Spinal cord (tissue), 10 donors: ENCODE results near the gene KRTAP2-2. TPM values are rescaled to one million over a fixed set of nuclear protein-coding genes. Genes with fewer than 3 reads are reported as not detected.

Experiments
- DNase-seq, 6 donors: peaks; one replicate each; pipeline versions ENCODE4 v3.0.0 to v3.0.0-alpha.2; 2013 to 2015; ENCODE audit warnings: low spot score in 6 of 6, low read depth in 4 of 6
- H3K27ac ChIP-seq: one replicate; pipeline ENCODE4 v1.5.1; 2013; ENCODE audit warnings: low read depth, low read length, control low read depth
- H3K27me3 ChIP-seq: one replicate; pipeline ENCODE4 v1.6.1; 2013; ENCODE audit warnings: low read length; ENCODE audit not compliant: control insufficient read depth, insufficient read depth
- H3K36me3 ChIP-seq: one replicate; pipeline ENCODE4 v1.6.1; 2013; ENCODE audit warnings: low read length; ENCODE audit not compliant: control insufficient read depth, insufficient read depth
- H3K4me1 ChIP-seq: one replicate; pipeline ENCODE4 v1.6.1; 2013; ENCODE audit warnings: low read length; ENCODE audit not compliant: control insufficient read depth, insufficient read depth
- H3K4me3 ChIP-seq: one replicate; pipeline ENCODE4 v1.5.1; 2013; ENCODE audit warnings: low read depth, low read length, control low read depth
- H3K9me3 ChIP-seq: one replicate; pipeline ENCODE4 v1.6.1; 2013; ENCODE audit warnings: low read length; ENCODE audit not compliant: control insufficient read depth, insufficient read depth
- WGBS: methylation state at CpG from one replicate; pipeline ENCODE4 v1.1.5; 2013; ENCODE audit warnings: missing lambda C conversion rate; ENCODE audit not compliant: insufficient coverage; 5-methylcytosine and 5-hydroxymethylcytosine counted together
- polyA plus RNA-seq, 2 donors: library from polyadenylated mRNA; unstranded; fragments of 120-200 nt; gene quantifications; one replicate each; pipeline ENCODE4 v1.2.1, GENCODE V29; 2013; ENCODE audit not compliant: insufficient read length in 2 of 2
- small RNA-seq: library from RNA; depleted of rRNA; stranded (forward); fragments of <200 nt; gene quantifications from one replicate; pipeline ENCODE3, GENCODE V24; 2014; ENCODE audit warnings: low replicate concordance
- total RNA-seq, 2 donors: library from RNA; depleted of rRNA in 1 of 2; stranded (reverse); fragments of 120-200 nt in 1 of 2; fragments of >200 nt in 1 of 2; gene quantifications; one replicate each; pipeline versions ENCODE4 v1.2.3 to v1.2.4, GENCODE V29; 2013 to 2014
- donor health status: healthy.

Gene KRTAP2-2
- total and polyA plus RNA-seq, 4 donors: not detected

GRCh38 chr17:41013181-41013580 is 41.8 kb downstream of the KRTAP2-2 start:
- DNase-seq: no peak
- no peaks in the 10 kb centered on the region for H3K27me3 ChIP-seq
- H3K4me1 ChIP-seq: no peaks in the 10 kb centered on the region
- no peak overlapping the region for H3K4me3 ChIP-seq
- H3K36me3 ChIP-seq: no peaks in the 10 kb centered on the region
- WGBS: no CpG with 5 or more reads among the region's 3 CpGs
- no peak overlapping the region for H3K27ac ChIP-seq
- no peaks in the 10 kb centered on the region for H3K9me3 ChIP-seq

GRCh38 chr17:41012326-41013120 is 42.5 kb downstream of the KRTAP2-2 start:
- 84% methylated on average over 6 of the region's 6 CpGs for WGBS
- no peak overlapping the region for H3K27ac ChIP-seq
- no peaks in the 10 kb centered on the region for H3K9me3 ChIP-seq
- no peaks in the 10 kb centered on the region for H3K4me1 ChIP-seq
- no peaks in the 10 kb centered on the region for H3K27me3 ChIP-seq
- no peak overlapping the region for H3K4me3 ChIP-seq
- peak in 1 of 6 donors; percentile 56 for DNase-seq
- H3K36me3 ChIP-seq: no peaks in the 10 kb centered on the region

GRCh38 chr17:41010441-41010840 is 44.6 kb downstream of the KRTAP2-2 start:
- Histone ChIP-seq H3K4me3 (no peak overlapping the region), H3K27ac (no peak overlapping the region), H3K27me3 (no peaks in the 10 kb centered on the region), H3K36me3 (no peaks in the 10 kb centered on the region), H3K9me3 (no peaks in the 10 kb centered on the region), H3K4me1 (no peaks in the 10 kb centered on the region)
- peak in 1 of 6 donors; percentile 56 for DNase-seq

GRCh38 chr17:41009936-41010335 is 45.1 kb downstream of the KRTAP2-2 start:
- H3K4me3 ChIP-seq: no peak overlapping the region
- WGBS: no CpG with 5 or more reads among the region's 1 CpG
- H3K36me3 ChIP-seq: no peaks in the 10 kb centered on the region
- no peaks in the 10 kb centered on the region for H3K9me3 ChIP-seq
- DNase-seq: no peak
- no peaks in the 10 kb centered on the region for H3K4me1 ChIP-seq
- H3K27me3 ChIP-seq: no peaks in the 10 kb centered on the region
- no peak overlapping the region for H3K27ac ChIP-seq

- H3K4me1 ChIP-seq: no peaks in the 10 kb centered on the region
These were observed 45.7 kb downstream of the KRTAP2-2 start for GRCh38 chr17:41009301-41009760.

GRCh38 chr17:41008811-41009210 is 46.2 kb downstream of the KRTAP2-2 start, which contains the start of gene KRTAP3-1:
TSS of gene KRTAP3-1 (minus strand) at chr17:41009128. CDS start at chr17:41009074, 54 bp downstream.
- H3K9me3 ChIP-seq: no peaks in the 10 kb centered on the region
- no peaks in the 10 kb centered on the region for H3K4me1 ChIP-seq
- H3K4me3 ChIP-seq: no peak within 1 kb of the TSS
- WGBS: 81% methylated on average over 6 of the region's 8 CpGs
- no peaks in the 10 kb centered on the region for H3K36me3 ChIP-seq
- no peak for DNase-seq
- H3K27me3 ChIP-seq: no peaks in the 10 kb centered on the region
- H3K27ac ChIP-seq: no peak within 1 kb of the TSS

More at GRCh38 chr17:41009301-41009760, 45.7 kb downstream of the KRTAP2-2 start:
- 80% methylated on average over 1 of the region's 4 CpGs for WGBS
- H3K27me3 ChIP-seq: no peaks in the 10 kb centered on the region
- no peaks in the 10 kb centered on the region for H3K36me3 ChIP-seq
- no peak overlapping the region for H3K4me3 ChIP-seq
- DNase-seq: no peak
- H3K27ac ChIP-seq: no peak overlapping the region
- H3K9me3 ChIP-seq: no peaks in the 10 kb centered on the region

Small RNA genes within 50 kb of the gene (small RNA-seq; reads per million reads assigned to genes)
- gene KRTAP3-4P: not detected

Other genes starting within 250 kb of the KRTAP2-2 start
Only the 30 nearest of the 37 such genes appear.
- gene KRT20, start 170.0 kb downstream of the KRTAP2-2 start, total RNA-seq: not detected
- gene KRT20, start 170.0 kb downstream of the KRTAP2-2 start, polyA plus RNA-seq: not detected
- 1 to 10 TPM in 1 of 2 donors, under 1 TPM in 1; 0.33 to 1.2 TPM for gene KRT23, start 117.6 kb downstream of the KRTAP2-2 start, total RNA-seq
- under 1 TPM in 1 of 2 donors, not detected in 1; 0.56 TPM for gene KRT23, start 117.6 kb downstream of the KRTAP2-2 start, polyA plus RNA-seq
- gene KRT39, start 88.3 kb downstream of the KRTAP2-2 start, total RNA-seq: not detected
- not detected for gene KRT39, start 88.3 kb downstream of the KRTAP2-2 start, polyA plus RNA-seq
- under 1 TPM in 1 of 2 donors, not detected in 1; 0.40 TPM for gene KRT40, start 70.9 kb downstream of the KRTAP2-2 start, total RNA-seq
- under 1 TPM; 0.27 to 0.33 TPM for gene KRT40, start 70.9 kb downstream of the KRTAP2-2 start, polyA plus RNA-seq
- gene KRTAP3-3, start 61.1 kb downstream of the KRTAP2-2 start, total RNA-seq: not detected
- gene KRTAP3-3, start 61.1 kb downstream of the KRTAP2-2 start, polyA plus RNA-seq: not detected
- not detected for gene KRTAP3-2, start 55.3 kb downstream of the KRTAP2-2 start, total RNA-seq
- gene KRTAP3-2, start 55.3 kb downstream of the KRTAP2-2 start, polyA plus RNA-seq: not detected
- gene KRTAP3-1, start 46.1 kb downstream of the KRTAP2-2 start, total RNA-seq: not detected
- not detected for gene KRTAP3-1, start 46.1 kb downstream of the KRTAP2-2 start, polyA plus RNA-seq
- not detected for gene KRTAP1-5, start 28.0 kb downstream of the KRTAP2-2 start, total RNA-seq
- not detected for gene KRTAP1-5, start 28.0 kb downstream of the KRTAP2-2 start, polyA plus RNA-seq
- not detected for gene KRTAP1-4, start 25.0 kb downstream of the KRTAP2-2 start, total RNA-seq
- not detected for gene KRTAP1-4, start 25.0 kb downstream of the KRTAP2-2 start, polyA plus RNA-seq
- not detected for gene KRTAP1-3, start 20.4 kb downstream of the KRTAP2-2 start, total RNA-seq
- not detected for gene KRTAP1-3, start 20.4 kb downstream of the KRTAP2-2 start, polyA plus RNA-seq
- gene KRTAP1-1, start 13.8 kb downstream of the KRTAP2-2 start, total RNA-seq: not detected
- gene KRTAP1-1, start 13.8 kb downstream of the KRTAP2-2 start, polyA plus RNA-seq: not detected
- not detected for gene KRTAP2-1, start 7.9 kb downstream of the KRTAP2-2 start, total RNA-seq
- gene KRTAP2-1, start 7.9 kb downstream of the KRTAP2-2 start, polyA plus RNA-seq: not detected
- gene KRTAP2-3, start 4.9 kb upstream of the KRTAP2-2 start, total RNA-seq: not detected
- not detected for gene KRTAP2-3, start 4.9 kb upstream of the KRTAP2-2 start, polyA plus RNA-seq
- gene KRTAP2-4, start 10.6 kb upstream of the KRTAP2-2 start, total RNA-seq: not detected
- not detected for gene KRTAP2-4, start 10.6 kb upstream of the KRTAP2-2 start, polyA plus RNA-seq
- not detected for gene KRTAP4-7, start 28.9 kb upstream of the KRTAP2-2 start, total RNA-seq
- gene KRTAP4-7, start 28.9 kb upstream of the KRTAP2-2 start, polyA plus RNA-seq: not detected
- not detected for gene KRTAP4-8, start 42.9 kb upstream of the KRTAP2-2 start, total RNA-seq
- gene KRTAP4-8, start 42.9 kb upstream of the KRTAP2-2 start, polyA plus RNA-seq: not detected
- not detected for gene KRTAP4-16, start 47.0 kb upstream of the KRTAP2-2 start, total RNA-seq
- gene KRTAP4-16, start 47.0 kb upstream of the KRTAP2-2 start, polyA plus RNA-seq: not detected
- gene KRTAP4-9, start 50.2 kb upstream of the KRTAP2-2 start, total RNA-seq: not detected
- gene KRTAP4-9, start 50.2 kb upstream of the KRTAP2-2 start, polyA plus RNA-seq: not detected
- gene KRTAP4-11, start 63.1 kb upstream of the KRTAP2-2 start, total RNA-seq: not detected
- gene KRTAP4-11, start 63.1 kb upstream of the KRTAP2-2 start, polyA plus RNA-seq: not detected
- gene KRTAP4-12, start 69.0 kb upstream of the KRTAP2-2 start, total RNA-seq: not detected
- gene KRTAP4-12, start 69.0 kb upstream of the KRTAP2-2 start, polyA plus RNA-seq: not detected
- not detected for gene KRTAP4-6, start 85.3 kb upstream of the KRTAP2-2 start, total RNA-seq
- gene KRTAP4-6, start 85.3 kb upstream of the KRTAP2-2 start, polyA plus RNA-seq: not detected
- not detected for gene KRTAP4-5, start 94.6 kb upstream of the KRTAP2-2 start, total RNA-seq
- not detected for gene KRTAP4-5, start 94.6 kb upstream of the KRTAP2-2 start, polyA plus RNA-seq
- not detected for gene KRTAP4-4, start 105.5 kb upstream of the KRTAP2-2 start, total RNA-seq
- not detected for gene KRTAP4-4, start 105.5 kb upstream of the KRTAP2-2 start, polyA plus RNA-seq
- not detected for gene KRTAP4-3, start 113.0 kb upstream of the KRTAP2-2 start, total RNA-seq
- not detected for gene KRTAP4-3, start 113.0 kb upstream of the KRTAP2-2 start, polyA plus RNA-seq
- not detected for gene KRTAP4-2, start 123.0 kb upstream of the KRTAP2-2 start, total RNA-seq
- gene KRTAP4-2, start 123.0 kb upstream of the KRTAP2-2 start, polyA plus RNA-seq: not detected
- gene KRTAP4-1, start 129.7 kb upstream of the KRTAP2-2 start, total RNA-seq: not detected
- not detected for gene KRTAP4-1, start 129.7 kb upstream of the KRTAP2-2 start, polyA plus RNA-seq
- gene KRTAP9-1, start 134.7 kb upstream of the KRTAP2-2 start, total RNA-seq: not detected
- gene KRTAP9-1, start 134.7 kb upstream of the KRTAP2-2 start, polyA plus RNA-seq: not detected
- not detected for gene KRTAP9-2, start 171.4 kb upstream of the KRTAP2-2 start, total RNA-seq
- not detected for gene KRTAP9-2, start 171.4 kb upstream of the KRTAP2-2 start, polyA plus RNA-seq
- gene KRTAP9-3, start 177.2 kb upstream of the KRTAP2-2 start, total RNA-seq: not detected
- not detected for gene KRTAP9-3, start 177.2 kb upstream of the KRTAP2-2 start, polyA plus RNA-seq
- gene KRTAP9-8, start 182.8 kb upstream of the KRTAP2-2 start, total RNA-seq: not detected
- gene KRTAP9-8, start 182.8 kb upstream of the KRTAP2-2 start, polyA plus RNA-seq: not detected